Glutamatergic neuron (in vitro differentiated cells): Measurements from ENCODE around the gene MRPS35. TPM values are rescaled to one million over a fixed set of nuclear protein-coding genes. Genes with fewer than 3 reads are reported as not detected.

Experiments used
- DNase-seq: peaks from one replicate; pipeline ENCODE4 v3.0.0; 2022
- H3K27ac Mint-ChIP-seq: one replicate; pipeline ENCODE4 v1.8.0; 2020; ENCODE audit warnings: mild to moderate bottlenecking, mixed read lengths, inconsistent platforms; ENCODE audit not compliant: unreplicated experiment
- H3K27me3 Mint-ChIP-seq: one replicate; pipeline ENCODE4 v1.8.0; 2020; ENCODE audit warnings: mild to moderate bottlenecking, moderate library complexity, mixed read lengths, inconsistent platforms; ENCODE audit not compliant: unreplicated experiment
- H3K36me3 Mint-ChIP-seq: one replicate; pipeline ENCODE4 v1.8.0; 2020; ENCODE audit warnings: mild to moderate bottlenecking, mixed read lengths, inconsistent platforms; ENCODE audit not compliant: unreplicated experiment
- H3K4me1 Mint-ChIP-seq: one replicate; pipeline ENCODE4 v1.8.0; 2020; ENCODE audit warnings: mild to moderate bottlenecking, low read depth, mixed read lengths, inconsistent platforms; ENCODE audit not compliant: unreplicated experiment
- H3K4me3 Mint-ChIP-seq: one replicate; pipeline ENCODE4 v1.8.0; 2020; ENCODE audit warnings: mild to moderate bottlenecking, mixed read lengths, inconsistent platforms; ENCODE audit not compliant: unreplicated experiment
- H3K9me3 Mint-ChIP-seq: one replicate; pipeline ENCODE4 v1.8.0; 2020; ENCODE audit warnings: mild to moderate bottlenecking, moderate library complexity, mixed read lengths, inconsistent platforms; ENCODE audit not compliant: unreplicated experiment
- total RNA-seq: library from RNA; stranded (reverse); fragmentation: NEBNext Ultra II Directional; extraction: Animal tissue kit (Norgen Biotek cat#: 25700); gene quantifications from one replicate; pipeline ENCODE4 v1.2.1, GENCODE V29; 2021; ENCODE audit not compliant: unreplicated experiment
- TF ChIP-seq, protein P1 (sequence below): fragments of 200-600 bp; sonication (generic); IDR thresholded peaks from one replicate; pipeline ENCODE4 v1.5.0; 2021; ENCODE audit not compliant: partially characterized antibody, unreplicated experiment

Gene MRPS35
- total RNA-seq, 1 donor from 2014 or later, result 27.4 TPM

DNA sequence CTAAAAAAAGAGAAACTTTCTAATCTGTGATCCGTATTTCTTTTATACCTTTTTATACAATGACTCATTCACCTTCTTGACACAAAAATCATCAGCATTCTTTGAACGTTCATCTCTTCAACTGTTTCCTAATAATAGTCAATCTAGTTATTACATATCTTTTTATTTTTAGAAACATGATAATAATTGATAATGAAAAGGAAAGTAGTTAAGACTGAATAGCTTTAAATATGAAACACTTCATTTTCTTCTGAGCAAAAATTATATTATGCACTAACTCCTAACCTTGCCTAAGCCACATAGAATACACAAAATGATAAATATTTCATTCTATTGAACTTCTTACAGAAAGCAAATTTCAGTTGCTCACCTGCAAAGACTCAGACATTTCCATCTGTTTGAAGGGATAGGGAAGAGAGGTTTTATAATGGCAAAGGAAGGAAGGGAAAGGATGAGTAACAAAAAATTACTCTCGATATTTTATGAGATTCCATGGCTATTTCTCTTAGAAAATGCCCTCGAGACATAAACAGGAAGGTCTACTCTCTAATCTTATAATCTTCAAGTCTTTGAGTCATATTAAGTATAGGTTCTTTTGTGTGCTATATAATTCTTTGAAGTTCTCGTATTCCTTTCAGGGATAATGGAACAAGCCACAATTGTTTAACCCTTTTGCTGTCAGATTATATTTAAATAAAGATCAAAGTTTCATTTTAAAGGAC is 61.9 kb downstream of the MRPS35 start:
- Mint-ChIP-seq H3K9me3 (no peaks in the 10 kb centered on the region), H3K4me3 (no peak overlapping the region), H3K4me1 (no peaks in the 10 kb centered on the region), H3K27me3 (no peaks in the 10 kb centered on the region), H3K36me3 (no peaks in the 10 kb centered on the region), H3K27ac (no peak overlapping the region)
- no peak for DNase-seq
- TF ChIP-seq, protein P1, sequence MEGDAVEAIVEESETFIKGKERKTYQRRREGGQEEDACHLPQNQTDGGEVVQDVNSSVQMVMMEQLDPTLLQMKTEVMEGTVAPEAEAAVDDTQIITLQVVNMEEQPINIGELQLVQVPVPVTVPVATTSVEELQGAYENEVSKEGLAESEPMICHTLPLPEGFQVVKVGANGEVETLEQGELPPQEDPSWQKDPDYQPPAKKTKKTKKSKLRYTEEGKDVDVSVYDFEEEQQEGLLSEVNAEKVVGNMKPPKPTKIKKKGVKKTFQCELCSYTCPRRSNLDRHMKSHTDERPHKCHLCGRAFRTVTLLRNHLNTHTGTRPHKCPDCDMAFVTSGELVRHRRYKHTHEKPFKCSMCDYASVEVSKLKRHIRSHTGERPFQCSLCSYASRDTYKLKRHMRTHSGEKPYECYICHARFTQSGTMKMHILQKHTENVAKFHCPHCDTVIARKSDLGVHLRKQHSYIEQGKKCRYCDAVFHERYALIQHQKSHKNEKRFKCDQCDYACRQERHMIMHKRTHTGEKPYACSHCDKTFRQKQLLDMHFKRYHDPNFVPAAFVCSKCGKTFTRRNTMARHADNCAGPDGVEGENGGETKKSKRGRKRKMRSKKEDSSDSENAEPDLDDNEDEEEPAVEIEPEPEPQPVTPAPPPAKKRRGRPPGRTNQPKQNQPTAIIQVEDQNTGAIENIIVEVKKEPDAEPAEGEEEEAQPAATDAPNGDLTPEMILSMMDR, result no peak

DNA sequence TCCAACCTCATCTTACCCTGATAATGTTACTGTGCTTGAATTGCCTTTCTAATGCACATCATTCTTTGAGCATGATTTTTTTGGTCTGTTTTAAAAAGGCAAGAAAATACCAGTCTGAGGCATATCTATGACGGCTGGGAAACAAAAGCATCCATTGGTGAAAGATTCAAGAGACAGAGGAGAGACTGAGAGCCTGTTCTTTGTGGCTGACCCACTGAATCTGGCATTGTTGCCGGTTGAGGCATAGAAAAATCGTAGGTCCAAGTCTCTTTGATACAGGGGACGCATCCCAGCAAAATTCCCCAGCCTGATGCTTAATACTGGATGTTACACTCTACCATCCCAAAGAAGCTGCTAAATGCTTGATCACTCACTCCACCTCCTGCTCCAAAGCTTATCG is 66.5 kb downstream of the MRPS35 start:
- DNase-seq, result no peak
- no peaks in the 10 kb centered on the region for H3K36me3 Mint-ChIP-seq
- TF ChIP-seq, protein P1, result no peak
- H3K9me3 Mint-ChIP-seq, result peaks cover 13% of the 10 kb centered on the region
- H3K4me3 Mint-ChIP-seq, result no peak overlapping the region
- H3K27ac Mint-ChIP-seq, result no peak overlapping the region
- peaks cover 10% of the 10 kb centered on the region for H3K27me3 Mint-ChIP-seq
- H3K4me1 Mint-ChIP-seq, result peaks cover 9% of the 10 kb centered on the region

DNA sequence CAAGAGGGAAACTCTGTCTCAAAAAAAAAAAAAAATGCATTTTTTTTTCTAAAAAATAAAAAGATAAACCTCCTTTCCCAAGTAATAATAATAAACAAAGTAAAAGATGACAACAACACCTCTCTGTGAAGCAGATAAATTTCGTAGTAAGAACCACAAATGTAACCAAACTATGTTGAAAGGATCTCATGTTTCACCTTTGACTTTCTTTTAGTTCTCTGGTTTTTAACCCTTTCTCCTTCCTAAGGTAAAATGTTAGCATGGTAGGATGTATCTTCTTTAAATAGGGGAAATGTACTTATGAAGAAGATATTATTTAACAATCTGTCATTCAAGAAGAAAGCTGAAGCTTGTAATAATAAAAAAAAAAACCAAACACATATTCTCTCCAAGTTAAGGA is 67.6 kb downstream of the MRPS35 start:
- Mint-ChIP-seq H3K27ac (no peak overlapping the region), H3K4me3 (peak overlapping the region; percentile 36), H3K4me1 (peaks cover 14% of the 10 kb centered on the region), H3K9me3 (peaks cover 13% of the 10 kb centered on the region), H3K27me3 (peaks cover 12% of the 10 kb centered on the region), H3K36me3 (no peaks in the 10 kb centered on the region)
- DNase-seq, result no peak
- TF ChIP-seq, protein P1, result no peak

DNA sequence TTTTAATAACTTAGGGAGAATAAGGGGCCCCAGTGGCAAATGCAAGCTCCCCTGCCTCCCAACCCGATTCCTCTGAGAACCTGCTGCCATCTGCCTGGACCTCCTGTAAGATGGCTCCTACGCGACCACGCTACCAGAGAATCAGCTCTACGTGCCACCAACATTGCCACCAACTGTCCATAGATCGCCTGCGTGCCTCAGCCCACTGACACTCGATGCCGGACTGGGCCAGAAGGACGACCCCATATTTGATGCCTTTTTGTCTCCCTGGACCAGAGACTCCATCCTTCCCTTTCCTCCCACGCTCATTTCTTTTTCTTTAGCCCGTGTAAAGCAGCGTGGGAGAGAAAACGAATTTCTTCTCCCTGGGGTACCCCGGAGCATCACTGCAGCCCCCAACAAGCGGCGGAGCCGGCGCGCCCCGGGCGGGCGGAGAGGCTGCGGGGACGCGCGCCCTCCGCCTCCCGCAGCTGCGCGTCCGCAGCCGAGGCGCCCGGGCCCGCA is 68.8 kb downstream of the MRPS35 start:
- Mint-ChIP-seq H3K9me3 (peaks cover 13% of the 10 kb centered on the region), H3K36me3 (no peaks in the 10 kb centered on the region), H3K4me3 (peak overlapping the region; percentile 92), H3K4me1 (peaks cover 14% of the 10 kb centered on the region), H3K27me3 (peaks cover 12% of the 10 kb centered on the region), H3K27ac (peak overlapping the region; percentile 98)
- DNase-seq, result peak; percentile 47
- TF ChIP-seq, protein P1, result no peak

DNA sequence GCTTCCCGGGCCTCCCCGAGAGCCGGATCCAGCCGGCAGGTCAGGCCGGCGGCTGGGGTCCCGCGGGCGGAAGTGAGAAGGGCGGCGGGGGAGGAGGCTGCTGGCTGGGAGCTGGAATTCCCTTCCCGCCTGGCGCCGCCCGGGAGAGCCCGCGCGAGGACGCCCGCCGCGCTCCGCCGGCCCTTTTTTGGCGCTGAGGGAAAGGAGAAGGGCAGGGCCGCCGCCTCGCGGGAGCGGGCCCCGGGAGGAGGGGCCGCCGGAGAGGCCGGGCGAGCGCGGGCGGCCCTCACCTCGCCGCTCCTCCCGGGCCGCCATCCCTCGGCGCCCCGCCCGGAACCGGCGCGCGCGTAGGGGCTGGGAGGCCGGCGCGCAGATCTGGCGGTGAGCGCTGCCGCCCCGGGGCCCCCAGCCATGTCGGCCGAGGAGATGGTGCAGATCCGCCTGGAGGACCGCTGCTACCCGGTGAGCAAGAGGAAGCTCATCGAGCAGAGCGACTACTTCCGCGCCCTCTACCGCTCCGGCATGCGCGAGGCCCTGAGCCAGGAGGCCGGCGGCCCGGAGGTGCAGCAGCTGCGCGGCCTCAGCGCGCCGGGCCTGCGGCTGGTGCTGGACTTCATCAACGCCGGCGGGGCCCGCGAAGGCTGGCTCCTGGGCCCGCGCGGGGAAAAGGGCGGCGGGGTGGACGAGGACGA is 69.4 kb downstream of the MRPS35 start, which contains the start of the genes KLHL42 and MANSC4:
KLHL42 (plus strand) TSS at position 314 of the 692 bp plus-strand sequence; CDS start at position 412, 98 bp downstream.
MANSC4 (minus strand) TSS at position 317 of the 692 bp plus-strand sequence. CDS start 8,960 bp downstream, outside the sequence.
- peaks cover 14% of the 10 kb centered on the region for H3K4me1 Mint-ChIP-seq
- peaks cover 13% of the 10 kb centered on the region for H3K9me3 Mint-ChIP-seq
- peak within 1 kb of the TSS; percentile 92 for H3K4me3 Mint-ChIP-seq
- peak within 1 kb of the TSS; percentile 98 for H3K27ac Mint-ChIP-seq
- TF ChIP-seq, protein P1, result no peak
- no peaks in the 10 kb centered on the region for H3K36me3 Mint-ChIP-seq
- DNase-seq, result peak; percentile 84
- peaks cover 12% of the 10 kb centered on the region for H3K27me3 Mint-ChIP-seq
